HFFc6 (cell line): Measurements from ENCODE around the gene MMP17. TPM values are rescaled to one million over a fixed set of nuclear protein-coding genes. Genes with fewer than 3 reads are reported as not detected.

ENCODE experiments used
- DNase-seq: peaks from one replicate; pipeline ENCODE4 v3.0.0-alpha.2; 2018
- H3K27ac Mint-ChIP-seq: 2 replicates; pipeline ENCODE4 v1.8.0; 2020; ENCODE audit warnings: mild to moderate bottlenecking, mixed read lengths
- H3K27me3 Mint-ChIP-seq: 2 replicates; pipeline ENCODE4 v1.8.0; 2021; ENCODE audit warnings: mild to moderate bottlenecking, moderate library complexity, mixed read lengths; ENCODE audit not compliant: insufficient read depth
- H3K36me3 Mint-ChIP-seq: 2 replicates; pipeline ENCODE4 v1.8.0; 2021; ENCODE audit warnings: low read depth, mixed read lengths
- H3K4me1 Mint-ChIP-seq: 2 replicates; pipeline ENCODE4 v1.8.0; 2020; ENCODE audit warnings: low read depth, mixed read lengths
- H3K4me3 Mint-ChIP-seq: 2 replicates; pipeline ENCODE4 v1.8.0; 2020; ENCODE audit warnings: mild to moderate bottlenecking, moderate library complexity, mixed read lengths
- H3K9me3 Mint-ChIP-seq: 2 replicates; pipeline ENCODE4 v1.8.0; 2020; ENCODE audit warnings: mild to moderate bottlenecking, mixed read lengths
- CTCF ChIP-seq: fragments of 200-600 bp; sonication (generic); IDR thresholded peaks from 2 replicates; pipeline ENCODE4 v1.5.0; 2021; ENCODE audit warnings: antibody characterized with exemption, mild to moderate bottlenecking
- total RNA-seq, 6 experiments: library from RNA; stranded (reverse); fragmentation: NEBNext Ultra II Directional; extraction: Animal tissue kit (Norgen Biotek cat#: 25700); gene quantifications; 2 replicates in 1 of 6; 3 replicates in 5 of 6; pipeline ENCODE4 v1.2.3, GENCODE V29; 2021

The MMP17 gene
- total RNA-seq, 6 experiments from 2014 or later, result 23.9 to 31.5 (median 26.6) TPM

GRCh38 chr12:131796411-131796736 lies 31.8 kb upstream of the MMP17 start:
- Mint-ChIP-seq H3K9me3 (no peaks in the 10 kb centered on the region), H3K27me3 (peaks cover 2% of the 10 kb centered on the region; the same call in 1 of the 2 replicates), H3K27ac (no peak overlapping the region), H3K36me3 (peaks cover 13% of the 10 kb centered on the region; the same call in 1 of the 2 replicates), H3K4me3 (no peak overlapping the region), H3K4me1 (peaks cover 8% of the 10 kb centered on the region)
- no peak for TF ChIP-seq CTCF
- no peak for DNase-seq

- Mint-ChIP-seq H3K27me3 (peaks cover 2% of the 10 kb centered on the region; the same call in 1 of the 2 replicates), H3K36me3 (peaks cover 13% of the 10 kb centered on the region; the same call in 1 of the 2 replicates), H3K9me3 (no peaks in the 10 kb centered on the region), H3K4me1 (peaks cover 8% of the 10 kb centered on the region), H3K27ac (peak overlapping the region; percentile 42; the same call in 1 of the 2 replicates), H3K4me3 (no peak overlapping the region)
- no peak for DNase-seq
- TF ChIP-seq CTCF, result peak; percentile 22; the same call in 1 of the 2 replicates
Observed at GRCh38 chr12:131796754-131797587, 31.2 kb upstream of the MMP17 start.

GRCh38 chr12:131797588-131797934 lies 30.6 kb upstream of the MMP17 start:
- Mint-ChIP-seq H3K9me3 (no peaks in the 10 kb centered on the region), H3K27me3 (peaks cover 2% of the 10 kb centered on the region; the same call in 1 of the 2 replicates), H3K27ac (no peak overlapping the region), H3K36me3 (peaks cover 13% of the 10 kb centered on the region; the same call in 1 of the 2 replicates), H3K4me1 (peaks cover 8% of the 10 kb centered on the region), H3K4me3 (no peak overlapping the region)
- DNase-seq, result no peak
- no peak for TF ChIP-seq CTCF

- H3K4me3 Mint-ChIP-seq, result no peak overlapping the region
- H3K4me1 Mint-ChIP-seq, result peaks cover 6% of the 10 kb centered on the region
- peaks cover 13% of the 10 kb centered on the region; the same call in 1 of the 2 replicates for H3K36me3 Mint-ChIP-seq
- H3K27me3 Mint-ChIP-seq, result peaks cover 2% of the 10 kb centered on the region; the same call in 1 of the 2 replicates
- DNase-seq, result no peak
- no peak overlapping the region for H3K27ac Mint-ChIP-seq
- TF ChIP-seq CTCF, result no peak
- H3K9me3 Mint-ChIP-seq, result no peaks in the 10 kb centered on the region
Observed at GRCh38 chr12:131799195-131799594, 29.0 kb upstream of the MMP17 start.

GRCh38 chr12:131799828-131800593 lies 28.2 kb upstream of the MMP17 start:
- Mint-ChIP-seq H3K36me3 (peaks cover 13% of the 10 kb centered on the region; the same call in 1 of the 2 replicates), H3K4me1 (peaks cover 10% of the 10 kb centered on the region), H3K27me3 (peaks cover 2% of the 10 kb centered on the region; the same call in 1 of the 2 replicates), H3K27ac (no peak overlapping the region), H3K9me3 (no peaks in the 10 kb centered on the region), H3K4me3 (no peak overlapping the region)
- DNase-seq, result no peak
- no peak for TF ChIP-seq CTCF
